ENCODE measurements around the gene CHAC1.
A peak's percentile ranks its signal among the peaks of the same experiment; 100 is the strongest.

Gene CHAC1

DNA sequence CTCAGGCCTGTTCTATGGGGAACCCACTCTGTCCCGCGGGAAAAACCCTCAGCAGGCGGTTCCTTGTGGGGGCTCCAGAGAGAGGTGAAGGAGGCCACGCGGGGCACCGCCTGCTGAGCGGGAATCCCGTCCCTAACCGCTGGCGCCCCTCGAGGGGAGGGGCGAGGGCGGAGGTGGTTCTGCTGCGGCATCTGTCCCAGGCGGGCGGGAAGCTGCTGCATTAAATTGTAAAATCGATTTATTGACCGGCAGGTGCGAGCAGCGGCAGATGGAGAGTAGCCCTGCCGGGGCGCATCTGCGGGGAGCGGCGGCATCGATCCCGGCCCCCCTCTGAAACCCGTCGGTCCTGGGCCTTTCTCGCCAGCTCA, 27.8 kb upstream of the CHAC1 start:
- no peak for DNase-seq

DNA sequence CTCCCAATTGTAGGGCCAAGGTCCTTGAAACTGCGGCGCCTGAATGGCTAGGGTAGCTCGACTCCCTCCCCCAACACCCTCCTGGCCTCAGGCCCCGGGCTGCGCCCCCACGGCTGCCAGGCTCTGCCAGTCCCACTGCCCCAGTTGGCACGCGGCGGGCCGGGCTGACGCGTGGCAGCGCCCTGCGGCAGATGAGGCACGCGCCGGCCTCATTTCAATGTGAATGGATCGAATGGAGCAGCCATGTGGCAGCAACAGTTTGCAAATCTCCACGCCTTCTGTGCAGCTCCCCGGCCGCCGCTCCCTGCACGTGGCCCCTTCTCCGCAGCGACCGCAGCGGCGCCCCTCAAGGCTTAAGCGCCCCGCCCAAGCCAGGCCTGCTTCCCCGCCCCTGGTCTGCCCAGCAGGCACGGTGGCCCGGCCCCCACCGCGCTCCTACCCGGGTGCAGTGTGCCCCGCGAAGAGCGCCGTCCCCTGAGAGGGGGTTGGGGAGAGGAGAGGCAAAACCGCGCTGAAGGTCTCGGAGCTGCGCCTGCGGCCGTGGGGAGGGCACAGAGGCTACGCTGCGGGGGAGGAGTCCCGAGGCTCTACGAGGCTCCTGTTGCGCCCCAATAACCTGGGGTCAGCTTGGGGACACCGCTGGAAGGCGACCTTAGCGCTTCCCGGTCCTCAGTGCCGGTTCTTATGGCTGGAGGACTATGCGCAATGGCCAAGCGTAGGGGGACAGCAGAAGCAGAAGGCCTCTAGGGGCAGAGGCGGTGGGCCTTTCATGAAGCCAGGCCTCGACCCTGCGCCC, 27.2 kb upstream of the CHAC1 start:
- peak; percentile 88 for DNase-seq

DNA sequence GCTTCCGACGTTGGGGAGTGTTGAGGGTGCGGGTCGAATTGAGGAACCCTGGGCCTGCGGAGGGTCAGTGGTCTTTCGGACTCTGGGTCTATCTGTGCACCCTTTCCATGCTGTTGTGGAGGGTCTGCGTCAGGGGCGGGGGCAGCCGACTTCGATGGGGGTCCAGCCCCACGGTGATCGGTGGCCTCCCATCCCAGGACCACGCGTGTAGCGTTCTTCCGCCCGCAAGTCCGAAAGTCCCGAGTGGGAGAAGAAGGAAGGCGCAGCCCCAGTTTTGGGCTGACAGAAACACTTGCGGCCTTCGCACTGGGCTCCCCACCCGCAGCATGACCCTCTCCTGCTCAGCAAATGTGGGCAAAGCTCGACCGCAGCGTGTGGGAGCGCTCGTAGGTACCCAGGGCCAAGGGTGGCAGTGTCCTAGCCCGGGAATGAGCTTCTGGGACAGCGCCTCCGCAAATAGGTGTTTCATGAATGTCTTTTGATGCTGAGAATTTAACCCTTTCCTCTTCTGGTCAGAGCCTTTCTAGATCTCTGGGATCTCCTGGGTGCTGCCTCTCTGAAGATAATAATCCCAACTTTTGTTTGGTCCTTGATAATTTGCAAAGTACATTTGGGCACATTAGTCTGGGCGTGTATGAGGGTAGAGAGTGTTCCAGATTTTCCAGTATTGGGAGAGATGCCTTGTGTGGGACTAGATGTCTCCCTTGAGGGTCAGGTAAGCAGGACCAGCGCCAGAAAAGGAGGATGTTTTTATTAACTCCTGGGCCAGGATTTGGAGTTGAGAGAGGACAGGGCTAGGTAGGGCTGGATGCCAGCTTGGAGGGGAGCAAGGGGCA, 26.4 kb upstream of the CHAC1 start:
- DNase-seq: peak; percentile 56

DNA sequence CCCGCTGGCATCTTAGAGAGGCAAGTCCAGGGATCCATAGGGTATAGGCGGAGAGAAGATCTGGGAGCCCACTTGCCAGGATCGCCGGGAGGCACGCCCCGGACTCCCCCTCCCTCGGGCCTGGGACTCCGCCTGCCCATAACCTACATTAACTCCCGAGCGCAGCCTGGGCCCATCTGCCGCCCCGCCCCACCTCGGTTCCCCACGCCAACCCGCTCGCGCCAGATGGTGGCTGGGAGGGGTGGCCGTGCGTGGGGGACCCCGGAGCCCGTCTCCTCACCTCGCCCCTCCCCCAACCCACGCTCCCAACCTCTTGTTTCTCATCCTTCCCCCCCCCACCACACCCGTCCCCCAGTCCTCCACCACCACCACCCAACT, 25.8 kb upstream of the CHAC1 start:
- DNase-seq: peak; percentile 65

DNA sequence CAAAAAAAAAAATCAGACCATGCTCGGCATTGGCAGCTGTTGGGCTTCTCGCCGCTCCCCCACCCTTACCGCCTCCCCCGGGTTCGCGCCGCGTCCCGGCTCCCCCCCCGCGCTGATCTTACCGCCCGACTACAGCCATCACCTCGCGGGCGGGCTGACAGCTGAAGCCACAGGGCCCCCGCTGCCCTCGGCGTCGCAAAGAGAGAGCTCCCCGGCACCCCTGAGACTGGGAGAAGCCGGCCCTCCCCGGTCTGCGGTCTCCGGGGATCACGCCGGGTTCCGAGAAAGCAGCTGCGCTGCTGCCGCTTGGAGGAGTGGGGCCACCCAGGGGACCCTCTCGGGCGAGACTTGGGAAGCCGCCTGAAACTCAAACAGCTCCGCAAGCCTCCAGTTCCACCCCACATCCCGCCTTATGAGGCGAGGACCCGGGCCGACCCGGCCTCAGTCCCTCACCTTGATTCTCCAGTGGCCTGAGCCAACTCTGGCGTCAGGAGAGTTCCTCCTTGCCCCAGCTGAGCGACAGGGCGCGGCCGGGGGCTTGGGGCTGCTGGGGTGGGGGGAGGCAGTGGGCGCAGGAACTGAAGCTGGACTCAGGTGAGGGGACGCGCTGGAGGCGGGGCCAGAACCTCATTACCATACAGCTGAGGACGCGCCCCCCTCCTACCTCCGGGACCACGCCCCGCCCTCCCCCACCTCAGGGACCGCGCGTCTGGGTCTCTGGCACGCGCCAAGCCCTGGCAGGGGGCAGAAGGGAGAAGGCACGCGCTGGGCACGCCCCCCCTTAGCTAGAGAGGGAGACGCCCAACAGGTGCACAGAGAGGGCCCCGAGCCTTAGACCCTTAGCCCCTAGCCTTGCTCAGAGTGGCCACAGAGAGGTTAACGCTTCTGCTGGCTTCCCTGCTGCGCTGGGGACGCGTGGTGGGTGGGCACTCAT, 25.1 kb upstream of the CHAC1 start:
- peak; percentile 63 for DNase-seq

DNA sequence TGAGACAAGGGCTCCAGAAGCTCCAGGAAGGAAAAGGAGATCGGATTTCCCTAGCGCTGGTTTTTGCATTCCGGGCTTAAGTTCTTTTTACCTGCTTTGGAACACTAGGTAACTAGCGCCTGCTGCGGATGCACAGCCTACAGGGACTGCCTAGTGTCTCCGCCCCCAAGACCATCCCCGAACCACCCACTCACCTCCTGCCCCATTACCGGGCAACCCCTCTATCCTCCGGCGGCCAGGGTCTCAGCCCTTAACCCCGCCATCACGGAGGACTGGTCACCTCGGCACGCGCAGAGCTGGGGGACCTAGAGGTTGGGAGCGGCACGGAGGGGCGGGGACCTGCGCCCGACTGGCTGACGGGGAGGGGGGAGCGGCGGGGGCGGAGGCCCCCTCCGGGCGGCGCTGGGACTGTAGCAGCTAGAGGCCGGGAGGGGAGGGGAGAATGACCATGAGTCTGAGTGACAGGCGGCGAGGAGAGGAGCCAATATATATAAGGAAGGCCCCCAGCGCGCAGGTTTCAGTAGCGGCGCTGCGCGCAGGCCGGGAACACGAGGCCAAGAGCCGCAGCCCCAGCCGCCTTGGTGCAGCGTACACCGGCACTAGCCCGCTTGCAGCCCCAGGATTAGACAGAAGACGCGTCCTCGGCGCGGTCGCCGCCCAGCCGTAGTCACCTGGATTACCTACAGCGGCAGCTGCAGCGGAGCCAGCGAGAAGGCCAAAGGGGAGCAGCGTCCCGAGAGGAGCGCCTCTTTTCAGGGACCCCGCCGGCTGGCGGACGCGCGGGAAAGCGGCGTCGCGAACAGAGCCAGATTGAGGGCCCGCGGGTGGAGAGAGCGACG, 24.2 kb upstream of the CHAC1 start, which contains the start of gene DLL4:
TSS of gene DLL4 (plus strand) at position 520 of the 839 bp plus-strand sequence. CDS start 329 bp downstream, outside the sequence.
- peak; percentile 88 for DNase-seq

DNA sequence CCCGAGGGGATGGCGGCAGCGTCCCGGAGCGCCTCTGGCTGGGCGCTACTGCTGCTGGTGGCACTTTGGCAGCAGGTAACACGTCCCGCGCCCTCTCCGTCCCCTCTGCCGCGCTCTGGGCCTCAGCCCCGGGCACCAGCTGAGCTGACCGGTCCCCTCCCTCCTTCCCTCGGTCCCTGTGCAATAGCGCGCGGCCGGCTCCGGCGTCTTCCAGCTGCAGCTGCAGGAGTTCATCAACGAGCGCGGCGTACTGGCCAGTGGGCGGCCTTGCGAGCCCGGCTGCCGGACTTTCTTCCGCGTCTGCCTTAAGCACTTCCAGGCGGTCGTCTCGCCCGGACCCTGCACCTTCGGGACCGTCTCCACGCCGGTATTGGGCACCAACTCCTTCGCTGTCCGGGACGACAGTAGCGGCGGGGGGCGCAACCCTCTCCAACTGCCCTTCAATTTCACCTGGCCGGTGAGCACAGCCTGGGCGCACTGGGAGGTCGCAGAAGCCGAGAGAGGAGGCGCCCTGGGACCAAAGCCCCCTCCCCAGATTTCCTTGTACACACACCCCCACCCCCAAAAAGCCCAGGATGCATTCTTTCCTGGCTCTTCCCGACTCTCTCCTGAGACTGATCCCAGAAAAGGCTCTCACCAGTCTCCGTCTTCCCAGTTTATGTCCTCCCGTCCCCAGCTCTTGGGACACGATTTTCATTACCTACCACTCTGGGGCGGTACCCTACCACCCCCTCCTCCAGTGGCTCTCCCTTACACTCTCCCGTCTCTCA, 23.4 kb upstream of the CHAC1 start:
- peak; percentile 83 for DNase-seq

DNA sequence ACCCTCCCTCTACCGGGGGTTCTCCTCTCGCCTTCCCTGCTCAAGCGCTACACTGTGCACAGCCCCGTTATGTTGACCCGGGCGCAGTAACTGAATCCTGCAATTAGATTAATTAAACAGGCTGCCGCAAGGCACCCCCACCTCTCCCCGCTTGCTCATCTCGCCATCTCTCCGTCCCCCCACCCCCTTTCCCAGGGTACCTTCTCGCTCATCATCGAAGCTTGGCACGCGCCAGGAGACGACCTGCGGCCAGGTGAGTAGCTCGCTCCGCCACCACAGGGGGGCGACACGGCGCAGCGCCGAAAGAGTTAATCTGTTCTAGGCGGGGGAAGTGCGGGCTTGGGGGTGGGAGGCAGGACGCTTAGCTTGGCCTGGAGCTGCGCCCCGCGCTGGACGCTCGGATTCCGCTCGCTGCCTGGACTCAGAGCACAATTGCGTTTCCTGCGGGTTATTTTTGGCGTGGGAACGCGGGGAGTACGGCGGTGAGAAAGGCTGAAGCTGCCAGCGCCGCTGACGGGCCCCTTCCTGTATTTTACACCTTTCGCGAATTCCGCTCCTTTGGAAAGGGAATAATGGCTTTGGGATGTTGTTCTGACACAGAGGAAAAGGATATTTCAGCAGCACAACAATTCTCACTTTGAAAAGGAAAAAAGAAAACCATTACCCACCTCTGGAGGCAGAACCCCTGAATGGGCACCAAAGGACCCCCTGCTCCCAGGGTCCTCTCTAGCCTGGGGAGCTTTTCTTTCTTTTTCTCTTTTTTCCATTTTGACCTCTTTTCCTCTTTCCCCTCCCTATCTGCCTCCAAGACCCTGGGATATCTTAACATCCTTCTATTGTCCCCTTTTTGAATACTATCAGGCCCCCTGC, 22.6 kb upstream of the CHAC1 start:
- DNase-seq: peak; percentile 85

DNA sequence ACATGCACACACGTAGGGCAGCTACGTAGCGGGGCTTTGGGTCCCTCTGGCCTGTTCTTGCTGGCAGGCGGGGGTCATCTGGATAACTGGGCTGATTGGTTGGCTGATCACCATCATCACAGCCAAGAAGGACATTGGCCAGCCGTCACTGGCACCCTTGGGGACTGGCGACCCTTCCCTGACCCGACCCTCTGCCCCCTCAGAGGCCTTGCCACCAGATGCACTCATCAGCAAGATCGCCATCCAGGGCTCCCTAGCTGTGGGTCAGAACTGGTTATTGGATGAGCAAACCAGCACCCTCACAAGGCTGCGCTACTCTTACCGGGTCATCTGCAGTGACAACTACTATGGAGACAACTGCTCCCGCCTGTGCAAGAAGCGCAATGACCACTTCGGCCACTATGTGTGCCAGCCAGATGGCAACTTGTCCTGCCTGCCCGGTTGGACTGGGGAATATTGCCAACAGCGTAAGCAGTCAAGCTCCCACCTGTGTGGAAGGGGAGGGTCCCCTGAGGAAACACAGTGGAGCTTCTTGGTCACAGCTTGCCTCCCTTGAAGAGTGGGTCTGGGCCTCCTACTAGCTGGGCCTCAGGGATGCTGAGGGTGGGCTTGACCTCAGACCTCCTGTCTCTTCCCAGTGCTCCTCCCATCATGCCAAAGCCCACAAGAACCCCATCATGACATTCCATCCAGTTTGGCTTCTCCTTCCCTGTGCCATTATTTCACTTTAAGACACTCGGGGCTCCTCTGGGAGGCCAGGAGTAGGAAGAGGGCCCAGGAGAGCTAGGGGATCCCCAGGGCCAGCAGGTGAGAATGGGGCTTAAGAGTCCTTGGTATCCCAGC, 21.8 kb upstream of the CHAC1 start:
- peak; percentile 38 for DNase-seq

DNA sequence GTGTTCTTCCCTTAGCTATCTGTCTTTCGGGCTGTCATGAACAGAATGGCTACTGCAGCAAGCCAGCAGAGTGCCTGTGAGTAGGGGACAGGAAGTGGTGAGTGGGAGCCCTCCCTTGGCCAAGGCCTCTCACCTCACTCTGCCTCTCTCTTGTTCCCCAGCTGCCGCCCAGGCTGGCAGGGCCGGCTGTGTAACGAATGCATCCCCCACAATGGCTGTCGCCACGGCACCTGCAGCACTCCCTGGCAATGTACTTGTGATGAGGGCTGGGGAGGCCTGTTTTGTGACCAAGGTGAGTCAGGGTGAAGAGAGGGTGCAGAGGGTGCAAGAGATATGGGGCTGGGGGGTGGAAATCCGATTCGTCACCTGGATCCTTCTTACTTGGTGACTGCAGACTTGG, 21.1 kb upstream of the CHAC1 start:
- no peak for DNase-seq

DNA sequence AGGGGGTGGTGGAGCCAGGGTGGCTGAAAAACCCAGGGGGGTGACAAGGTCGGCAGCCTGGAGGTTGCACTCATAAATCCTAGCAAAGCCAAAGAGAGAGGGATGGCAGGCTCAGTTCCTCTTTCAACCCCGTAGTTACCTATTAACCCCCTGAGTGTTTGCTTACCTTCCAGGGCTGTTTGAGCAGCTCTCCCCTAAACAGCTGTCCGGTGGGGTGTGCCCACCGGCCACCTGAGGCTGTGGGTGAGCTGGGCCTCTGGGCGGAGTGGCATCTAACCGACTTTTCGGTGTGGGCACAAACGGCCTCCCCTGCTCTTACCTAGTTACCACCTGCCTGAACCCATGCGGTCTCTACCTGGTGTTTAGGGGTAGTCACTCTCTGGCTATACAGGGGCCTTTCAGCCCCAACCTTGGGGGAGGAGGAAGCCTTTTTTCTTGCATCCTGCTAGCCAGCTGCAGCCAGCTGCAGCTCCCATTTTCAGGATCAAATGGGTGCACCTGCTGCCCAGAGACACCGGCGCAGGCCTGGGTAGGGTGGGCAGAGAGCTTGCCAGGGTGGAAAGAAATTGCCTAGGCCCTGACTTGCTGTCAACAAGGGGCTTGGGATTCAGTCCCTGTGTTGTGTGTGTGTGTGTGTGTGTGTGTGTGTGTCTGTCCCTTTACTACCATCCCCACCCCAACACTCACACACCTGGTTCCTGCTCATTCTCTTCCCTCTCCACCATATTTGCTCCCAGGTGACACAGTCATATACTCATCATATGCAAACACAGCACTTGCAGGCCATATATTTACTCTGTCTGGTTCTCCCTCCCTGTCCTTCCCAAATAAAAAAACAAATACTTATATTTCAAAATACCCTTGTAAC, 20.4 kb upstream of the CHAC1 start:
- DNase-seq: no peak

DNA sequence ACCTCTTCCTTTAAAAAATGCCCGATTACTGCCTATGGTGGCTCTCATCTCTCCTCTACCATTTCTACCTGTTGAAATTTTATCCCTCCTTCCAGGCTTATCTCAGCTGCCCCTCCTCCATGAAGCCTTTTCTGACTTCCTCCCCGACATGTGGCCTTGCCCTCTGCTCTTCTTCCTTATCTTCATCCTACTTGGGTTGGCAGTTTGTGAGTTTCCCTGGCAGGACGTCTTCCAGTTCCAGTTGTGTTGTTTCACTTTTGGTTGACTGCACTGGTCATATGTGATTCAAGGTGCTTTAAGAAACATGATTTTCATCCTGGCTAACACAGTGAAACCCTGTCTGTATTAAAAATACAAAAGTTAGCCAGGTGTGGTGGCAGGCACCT, 19.8 kb upstream of the CHAC1 start:
- no peak for DNase-seq

DNA sequence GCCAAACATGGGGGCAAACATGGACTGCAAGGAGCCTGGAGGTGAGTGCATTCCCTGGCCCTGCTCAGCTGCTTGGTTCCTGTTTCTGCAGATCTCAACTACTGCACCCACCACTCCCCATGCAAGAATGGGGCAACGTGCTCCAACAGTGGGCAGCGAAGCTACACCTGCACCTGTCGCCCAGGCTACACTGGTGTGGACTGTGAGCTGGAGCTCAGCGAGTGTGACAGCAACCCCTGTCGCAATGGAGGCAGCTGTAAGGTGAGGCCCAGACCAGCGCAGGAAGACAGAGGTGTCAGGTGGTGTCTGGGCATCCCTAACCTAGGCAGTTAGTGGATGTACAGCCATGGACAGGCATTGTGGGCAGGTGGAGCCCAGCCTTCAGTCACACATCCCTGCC, 18.8 kb upstream of the CHAC1 start:
- no peak for DNase-seq

DNA sequence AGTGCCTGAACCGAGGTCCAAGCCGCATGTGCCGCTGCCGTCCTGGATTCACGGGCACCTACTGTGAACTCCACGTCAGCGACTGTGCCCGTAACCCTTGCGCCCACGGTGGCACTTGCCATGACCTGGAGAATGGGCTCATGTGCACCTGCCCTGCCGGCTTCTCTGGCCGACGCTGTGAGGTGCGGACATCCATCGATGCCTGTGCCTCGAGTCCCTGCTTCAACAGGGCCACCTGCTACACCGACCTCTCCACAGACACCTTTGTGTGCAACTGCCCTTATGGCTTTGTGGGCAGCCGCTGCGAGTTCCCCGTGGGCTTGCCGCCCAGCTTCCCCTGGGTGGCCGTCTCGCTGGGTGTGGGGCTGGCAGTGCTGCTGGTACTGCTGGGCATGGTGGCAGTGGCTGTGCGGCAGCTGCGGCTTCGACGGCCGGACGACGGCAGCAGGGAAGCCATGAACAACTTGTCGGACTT, 17.0 kb upstream of the CHAC1 start:
- no peak for DNase-seq

DNA sequence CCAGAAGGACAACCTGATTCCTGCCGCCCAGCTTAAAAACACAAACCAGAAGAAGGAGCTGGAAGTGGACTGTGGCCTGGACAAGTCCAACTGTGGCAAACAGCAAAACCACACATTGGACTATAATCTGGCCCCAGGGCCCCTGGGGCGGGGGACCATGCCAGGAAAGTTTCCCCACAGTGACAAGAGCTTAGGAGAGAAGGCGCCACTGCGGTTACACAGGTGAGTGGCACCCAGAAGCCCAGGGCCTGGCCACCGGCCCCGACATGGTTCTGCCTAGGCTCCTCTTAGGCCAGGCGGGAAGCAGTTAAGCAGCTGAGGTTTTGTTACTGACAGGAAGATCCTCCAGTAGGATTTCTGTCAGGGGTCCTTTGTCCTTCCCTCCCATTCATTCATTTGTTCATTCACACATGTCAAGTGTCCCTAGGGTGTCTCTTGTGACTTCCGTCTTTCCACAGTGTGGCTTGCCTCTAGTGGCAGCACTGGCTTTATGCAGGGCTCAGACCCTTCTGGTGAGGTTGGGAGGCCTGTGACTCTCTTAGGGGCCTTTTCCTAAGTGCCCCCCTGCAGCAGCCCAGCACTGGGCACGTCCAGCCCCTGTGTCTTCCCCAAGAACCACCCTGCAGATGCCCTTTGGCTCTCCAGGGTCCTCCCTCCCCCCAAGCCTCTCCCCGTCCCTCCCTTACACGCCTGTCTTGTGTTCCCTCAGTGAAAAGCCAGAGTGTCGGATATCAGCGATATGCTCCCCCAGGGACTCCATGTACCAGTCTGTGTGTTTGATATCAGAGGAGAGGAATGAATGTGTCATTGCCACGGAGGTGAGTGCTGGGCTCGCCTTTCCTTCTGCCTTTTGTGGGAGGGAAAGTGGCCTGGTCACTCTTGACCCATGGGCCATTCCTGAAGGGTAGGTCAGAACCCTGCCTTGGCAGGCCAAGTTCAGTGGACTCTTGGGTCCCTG, 16.3 kb upstream of the CHAC1 start:
- DNase-seq: peak; percentile 76

DNA sequence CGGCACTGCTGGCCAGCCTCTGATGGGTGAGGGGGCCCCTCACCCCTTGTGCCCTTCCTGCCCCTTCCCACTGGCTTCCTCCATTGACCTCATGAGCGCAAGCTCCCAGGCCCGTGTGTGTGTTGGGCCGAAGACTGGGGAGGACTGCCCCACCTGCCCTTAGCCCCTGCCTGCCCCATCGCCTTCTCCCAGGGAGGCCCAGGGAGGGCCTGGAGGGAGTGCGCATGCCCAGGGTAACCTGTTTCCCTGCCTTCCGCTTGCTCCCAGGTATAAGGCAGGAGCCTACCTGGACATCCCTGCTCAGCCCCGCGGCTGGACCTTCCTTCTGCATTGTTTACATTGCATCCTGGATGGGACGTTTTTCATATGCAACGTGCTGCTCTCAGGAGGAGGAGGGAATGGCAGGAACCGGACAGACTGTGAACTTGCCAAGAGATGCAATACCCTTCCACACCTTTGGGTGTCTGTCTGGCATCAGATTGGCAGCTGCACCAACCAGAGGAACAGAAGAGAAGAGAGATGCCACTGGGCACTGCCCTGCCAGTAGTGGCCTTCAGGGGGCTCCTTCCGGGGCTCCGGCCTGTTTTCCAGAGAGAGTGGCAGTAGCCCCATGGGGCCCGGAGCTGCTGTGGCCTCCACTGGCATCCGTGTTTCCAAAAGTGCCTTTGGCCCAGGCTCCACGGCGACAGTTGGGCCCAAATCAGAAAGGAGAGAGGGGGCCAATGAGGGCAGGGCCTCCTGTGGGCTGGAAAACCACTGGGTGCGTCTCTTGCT, 15.3 kb upstream of the CHAC1 start:
- no peak for DNase-seq

Measured in eye (tissue), 1 donor.